Hepatocyte (in vitro differentiated cells): Measurements from ENCODE around the gene MPG. TPM values are rescaled to one million over a fixed set of nuclear protein-coding genes. Genes with fewer than 3 reads are reported as not detected.

Experiments used
- DNase-seq: peaks from one replicate; pipeline ENCODE4 v3.0.0-alpha.2; 2016; ENCODE audit warnings: low spot score
- H2AFZ ChIP-seq: fragments of 200-600 bp; sonication (generic); 2 replicates; pipeline ENCODE4 v1.6.0; 2016; ENCODE audit warnings: antibody characterized with exemption, mild to moderate bottlenecking
- H3K27ac ChIP-seq: fragments of 200-600 bp; sonication (generic); 2 replicates; pipeline ENCODE4 v1.5.1; 2016; ENCODE audit warnings: mild to moderate bottlenecking
- H3K27me3 ChIP-seq: fragments of 200-600 bp; sonication (generic); 2 replicates; pipeline ENCODE4 v1.6.1; 2016
- H3K36me3 ChIP-seq: fragments of 200-600 bp; sonication (generic); replicated peaks from 2 replicates; pipeline ENCODE4 v1.5.1; 2016; ENCODE audit warnings: low read depth; ENCODE audit not compliant: insufficient read depth
- H3K4me1 ChIP-seq: fragments of 200-600 bp; sonication (generic); 2 replicates; pipeline ENCODE4 v1.5.1; 2016; ENCODE audit warnings: mild to moderate bottlenecking, moderate library complexity; ENCODE audit not compliant: insufficient read depth
- H3K4me2 ChIP-seq: fragments of 200-600 bp; sonication (generic); 2 replicates; pipeline ENCODE4 v1.6.0; 2016
- H3K4me3 ChIP-seq: fragments of 200-600 bp; sonication (generic); 2 replicates; pipeline ENCODE4 v1.5.1; 2016; ENCODE audit warnings: mild to moderate bottlenecking
- H3K79me2 ChIP-seq: fragments of 200-600 bp; sonication (generic); 2 replicates; pipeline ENCODE4 v1.6.0; 2017; ENCODE audit warnings: mild to moderate bottlenecking
- H3K9me2 ChIP-seq: fragments of 200-600 bp; sonication (generic); replicated peaks from 2 replicates; pipeline ENCODE4 v1.6.0; 2017; ENCODE audit warnings: mild to moderate bottlenecking; ENCODE audit not compliant: insufficient read depth
- H3K9me3 ChIP-seq: fragments of 200-600 bp; sonication (generic); 2 replicates; pipeline ENCODE4 v1.5.1; 2016; ENCODE audit warnings: low read depth, mild to moderate bottlenecking
- H4K20me1 ChIP-seq: fragments of 200-600 bp; sonication (generic); 2 replicates; pipeline ENCODE4 v1.6.0; 2016; ENCODE audit warnings: mild to moderate bottlenecking; ENCODE audit not compliant: insufficient read depth, poor library complexity, severe bottlenecking
- CTCF ChIP-seq: fragments of 200-600 bp; sonication (generic); IDR thresholded peaks from 2 replicates; pipeline ENCODE4 v1.5.1; 2016; ENCODE audit warnings: antibody characterized with exemption, mild to moderate bottlenecking; ENCODE audit not compliant: poor library complexity
- EZH2 ChIP-seq: fragments of 200-600 bp; sonication (generic); IDR thresholded peaks from 2 replicates; pipeline ENCODE4 v1.6.1; 2016; ENCODE audit warnings: antibody characterized with exemption, mild to moderate bottlenecking, borderline replicate concordance
- EZH2phosphoT487 ChIP-seq: fragments of 200-600 bp; sonication (generic); IDR thresholded peaks from one replicate; pipeline ENCODE4 v1.6.1; 2018; ENCODE audit warnings: antibody characterized with exemption, mild to moderate bottlenecking, low read depth, moderate library complexity; ENCODE audit not compliant: unreplicated experiment, severe bottlenecking
- WGBS: methylation state at CpG from one replicate; pipeline ENCODE4 v1.1.6; 2016; ENCODE audit warnings: low lambda C conversion rate; ENCODE audit errors: missing lambda C conversion rate; 5-methylcytosine and 5-hydroxymethylcytosine counted together
- polyA plus RNA-seq: library from polyadenylated mRNA; unstranded; fragments of >200 nt; fragmentation: Nextera tagmentation; extraction: Ambion mirVana; gene quantifications from 2 replicates; pipeline ENCODE4 v1.2.1, GENCODE V29; 2016
- total RNA-seq: library from RNA; depleted of rRNA; stranded (reverse); fragments of >200 nt; gene quantifications from 2 replicates; pipeline ENCODE4 v1.2.3, GENCODE V29; 2014

Gene MPG
- total and polyA plus RNA-seq, 2 experiments from 2014 or later, result 67.4 to 83.9 TPM

- WGBS, result 71% methylated on average over 6 of the region's 6 CpGs
- Histone ChIP-seq H3K36me3 (no peaks in the 10 kb centered on the region), H3K27me3 (no peaks in the 10 kb centered on the region), H3K9me2 (no peaks in the 10 kb centered on the region), H3K4me1 (no peaks in the 10 kb centered on the region), H3K79me2 (no peaks in the 10 kb centered on the region), H3K27ac (no peak overlapping the region), H2AFZ (no peak overlapping the region), H3K4me2 (no peak overlapping the region), H3K4me3 (no peak overlapping the region), H4K20me1 (no peaks in the 10 kb centered on the region), H3K9me3 (no peaks in the 10 kb centered on the region)
- no peak for DNase-seq
- TF ChIP-seq CTCF (no peak), EZH2phosphoT487 (no peak), EZH2 (no peak)
Measured at GRCh38 chr16:34648-34987, 43.4 kb upstream of the MPG start.

- Histone ChIP-seq H3K36me3 (no peaks in the 10 kb centered on the region), H4K20me1 (no peaks in the 10 kb centered on the region), H3K9me2 (no peaks in the 10 kb centered on the region), H3K4me2 (no peak overlapping the region), H3K9me3 (no peaks in the 10 kb centered on the region), H3K4me1 (no peaks in the 10 kb centered on the region), H3K4me3 (no peak overlapping the region), H3K27me3 (no peaks in the 10 kb centered on the region), H3K79me2 (no peaks in the 10 kb centered on the region), H2AFZ (no peak overlapping the region), H3K27ac (no peak overlapping the region)
- TF ChIP-seq EZH2phosphoT487 (no peak), EZH2 (no peak), CTCF (no peak)
- no peak for DNase-seq
- WGBS, result 90% methylated on average over 13 of the region's 17 CpGs
Measured at GRCh38 chr16:35011-35677, 42.9 kb upstream of the MPG start.

- Histone ChIP-seq H3K9me3 (no peaks in the 10 kb centered on the region), H3K4me2 (no peak overlapping the region), H2AFZ (no peak overlapping the region), H4K20me1 (no peaks in the 10 kb centered on the region), H3K9me2 (no peaks in the 10 kb centered on the region), H3K79me2 (no peaks in the 10 kb centered on the region), H3K4me3 (no peak overlapping the region), H3K4me1 (no peaks in the 10 kb centered on the region), H3K27ac (no peak overlapping the region), H3K36me3 (no peaks in the 10 kb centered on the region), H3K27me3 (no peaks in the 10 kb centered on the region)
- no peak for DNase-seq
- TF ChIP-seq EZH2phosphoT487 (no peak), CTCF (no peak), EZH2 (no peak)
- 94% methylated on average over 10 of the region's 11 CpGs for WGBS
Measured at GRCh38 chr16:35678-36305, 42.2 kb upstream of the MPG start.
